Measurements from ENCODE around the gene STARD8. TPM values are rescaled to one million over a fixed set of nuclear protein-coding genes. Genes with fewer than 3 reads are reported as not detected.

The STARD8 gene
- total RNA-seq, 2 experiments from 2014 or later, result 3.5 to 3.7 TPM

GRCh38 chrX:68743754-68744153 lies 96.3 kb downstream of the STARD8 start:
- CTCF ChIA-PET, result interaction anchor here (1.2 kb wide), 1 partner anchor 11 kb away, joined by 3 read pairs; no protein-coding TSS in a partner anchor

DNA sequence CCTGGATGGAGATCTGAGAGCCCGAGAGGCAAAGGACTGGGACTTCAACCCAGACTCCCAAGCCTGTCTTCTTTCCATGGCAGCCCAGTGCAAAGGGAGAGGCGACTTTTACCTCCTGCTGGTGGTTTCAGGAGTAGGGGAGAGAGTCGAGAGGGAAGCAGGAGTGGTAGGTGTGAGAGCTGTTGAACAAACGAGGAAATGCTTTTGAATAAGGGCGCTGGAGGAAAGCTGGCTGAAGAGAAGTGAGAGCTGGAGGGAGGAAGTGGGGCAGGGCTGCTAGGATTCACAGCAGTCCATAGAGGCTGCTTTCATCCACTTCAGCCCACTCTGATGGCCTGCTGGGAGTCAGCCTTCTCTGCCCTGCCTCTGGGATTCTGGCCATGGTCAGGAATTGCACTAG lies 99.5 kb downstream of the STARD8 start:
- DNase-seq, result no peak
- H3K9me3 Mint-ChIP-seq, result no peaks in the 10 kb centered on the region
- H3K36me3 Mint-ChIP-seq (ENCODE audit: low read depth), result no peaks in the 10 kb centered on the region
- POLR2A ChIA-PET, result no interaction called here
- no peak overlapping the region for H3K4me3 Mint-ChIP-seq
- no peaks in the 10 kb centered on the region for H3K27me3 Mint-ChIP-seq
- CTCF ChIA-PET, result no interaction called here
- H3K4me1 Mint-ChIP-seq, result no peaks in the 10 kb centered on the region
- H3K27ac Mint-ChIP-seq, result no peak overlapping the region

More at GRCh38 chrX:68743754-68744153, 96.3 kb downstream of the STARD8 start:
- no peak for DNase-seq
- Mint-ChIP-seq H3K4me1 (no peaks in the 10 kb centered on the region), H3K27ac (no peak overlapping the region), H3K27me3 (no peaks in the 10 kb centered on the region), H3K9me3 (no peaks in the 10 kb centered on the region), H3K4me3 (no peak overlapping the region), H3K36me3 (ENCODE audit: low read depth) (no peaks in the 10 kb centered on the region)
- POLR2A ChIA-PET, result no interaction called here

DNA sequence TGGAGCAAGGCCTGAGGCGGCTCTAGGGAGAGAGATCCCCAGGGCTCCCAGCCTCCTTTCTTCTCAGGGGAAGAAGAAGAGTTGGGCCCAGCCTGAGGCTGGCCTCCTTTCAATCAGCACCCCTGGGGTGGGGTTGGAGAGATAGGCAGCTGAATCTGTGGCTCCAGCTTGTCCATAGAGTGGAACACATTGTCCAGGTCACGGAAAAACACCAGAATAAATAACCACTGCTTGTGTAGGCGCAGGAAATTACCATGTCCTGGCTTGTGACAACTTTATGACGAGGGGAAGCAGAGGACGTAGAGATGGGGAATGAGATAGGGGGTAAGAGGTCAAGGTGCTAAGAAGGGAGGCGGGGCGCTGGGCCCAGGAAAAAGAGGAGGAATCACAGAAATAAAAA lies 100.6 kb downstream of the STARD8 start:
- Mint-ChIP-seq H3K36me3 (ENCODE audit: low read depth) (no peaks in the 10 kb centered on the region), H3K4me3 (no peak overlapping the region), H3K27ac (no peak overlapping the region), H3K9me3 (no peaks in the 10 kb centered on the region), H3K4me1 (no peaks in the 10 kb centered on the region), H3K27me3 (no peaks in the 10 kb centered on the region)
- CTCF ChIA-PET, result no interaction called here
- POLR2A ChIA-PET, result no interaction called here
- DNase-seq, result no peak

DNA sequence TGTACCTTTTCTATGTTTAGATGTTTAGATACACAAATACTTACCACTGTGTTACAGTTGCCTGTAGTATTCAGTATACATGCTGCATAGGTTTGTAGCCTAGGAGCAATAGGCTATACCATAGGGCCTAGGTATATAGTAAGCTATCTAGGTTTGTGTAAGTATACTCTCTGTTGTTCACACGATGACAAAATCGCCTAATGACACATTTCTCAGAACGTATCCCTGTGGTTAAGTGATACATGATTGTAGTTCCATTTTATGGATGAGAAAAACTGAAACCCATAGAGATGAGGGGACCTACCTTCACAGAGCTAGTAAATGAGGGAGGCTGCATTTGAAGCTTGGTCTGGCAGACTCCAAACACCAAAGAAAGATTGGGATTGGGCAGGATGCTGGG lies 102.0 kb downstream of the STARD8 start:
- CTCF ChIA-PET, result no interaction called here
- no peak overlapping the region for H3K27ac Mint-ChIP-seq

GRCh38 chrX:68750316-68750715 lies 102.8 kb downstream of the STARD8 start:
- Mint-ChIP-seq H3K27ac (no peak overlapping the region), H3K27me3 (no peaks in the 10 kb centered on the region)
- CTCF ChIA-PET, result no interaction called here

More for the DNA sequence above, 102.0 kb downstream of the STARD8 start:
- Mint-ChIP-seq H3K4me1 (no peaks in the 10 kb centered on the region), H3K9me3 (no peaks in the 10 kb centered on the region), H3K4me3 (no peak overlapping the region), H3K27me3 (no peaks in the 10 kb centered on the region), H3K36me3 (ENCODE audit: low read depth) (no peaks in the 10 kb centered on the region)
- DNase-seq, result no peak
- POLR2A ChIA-PET, result no interaction called here

GRCh38 chrX:68751372-68751771 lies 103.9 kb downstream of the STARD8 start:
- no peak overlapping the region for H3K4me3 Mint-ChIP-seq
- no peaks in the 10 kb centered on the region for H3K9me3 Mint-ChIP-seq
- H3K27me3 Mint-ChIP-seq, result no peaks in the 10 kb centered on the region
- no peak overlapping the region for H3K27ac Mint-ChIP-seq
- ChIA-PET POLR2A (no interaction called here), CTCF (no interaction called here)
- H3K4me1 Mint-ChIP-seq, result no peaks in the 10 kb centered on the region
- H3K36me3 Mint-ChIP-seq (ENCODE audit: low read depth), result no peaks in the 10 kb centered on the region
- no peak for DNase-seq

More at GRCh38 chrX:68750316-68750715, 102.8 kb downstream of the STARD8 start:
- DNase-seq, result no peak
- Mint-ChIP-seq H3K9me3 (no peaks in the 10 kb centered on the region), H3K36me3 (ENCODE audit: low read depth) (no peaks in the 10 kb centered on the region), H3K4me3 (no peak overlapping the region), H3K4me1 (no peaks in the 10 kb centered on the region)
- POLR2A ChIA-PET, result no interaction called here

DNA sequence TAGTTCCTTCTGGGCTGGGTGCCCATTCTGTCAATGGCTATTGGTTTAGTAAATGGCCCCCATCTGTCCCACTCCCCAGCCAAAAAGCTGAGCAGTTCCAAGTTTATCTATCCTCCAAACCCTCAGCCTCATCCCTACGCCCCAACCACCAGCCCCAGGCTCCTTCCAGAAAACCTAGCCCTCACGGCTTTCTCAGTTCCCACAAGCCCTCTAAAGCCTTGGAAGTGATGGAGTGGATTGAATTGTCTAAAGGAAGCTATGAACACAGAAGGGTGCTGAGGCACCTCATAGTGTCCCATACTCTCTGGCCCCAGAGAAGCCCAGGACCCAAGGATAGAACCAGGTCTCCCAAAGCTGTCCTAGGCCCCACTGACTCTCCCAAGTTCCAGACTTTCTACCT lies 105.8 kb downstream of the STARD8 start:
- no peak for DNase-seq
- POLR2A ChIA-PET, result no interaction called here
- Mint-ChIP-seq H3K27ac (no peak overlapping the region), H3K36me3 (ENCODE audit: low read depth) (no peaks in the 10 kb centered on the region), H3K9me3 (no peaks in the 10 kb centered on the region), H3K4me1 (no peaks in the 10 kb centered on the region), H3K4me3 (no peak overlapping the region), H3K27me3 (no peaks in the 10 kb centered on the region)
- CTCF ChIA-PET, result no interaction called here

DNA sequence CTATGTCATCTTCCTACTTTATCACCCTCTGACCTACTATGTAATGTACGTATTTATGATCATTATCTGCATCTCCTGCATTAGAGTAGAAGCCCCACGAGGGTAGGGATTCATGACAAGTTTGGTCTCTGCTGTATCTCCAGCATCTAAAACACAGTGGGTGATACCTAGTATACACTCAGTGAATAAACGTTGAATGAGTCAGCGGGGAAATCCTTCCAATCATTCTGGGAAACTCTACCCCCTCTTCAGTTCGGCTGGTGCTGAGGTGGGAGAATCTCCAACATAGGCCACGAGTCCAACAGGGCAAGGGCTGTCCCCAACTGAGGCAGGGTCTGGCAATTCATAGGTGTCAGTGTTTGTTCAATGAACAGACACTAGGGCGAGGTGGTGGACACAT lies 106.9 kb downstream of the STARD8 start:
- no peaks in the 10 kb centered on the region for H3K27me3 Mint-ChIP-seq
- DNase-seq, result no peak
- H3K36me3 Mint-ChIP-seq (ENCODE audit: low read depth), result no peaks in the 10 kb centered on the region
- CTCF ChIA-PET, result no interaction called here
- no peak overlapping the region for H3K4me3 Mint-ChIP-seq
- H3K4me1 Mint-ChIP-seq, result no peaks in the 10 kb centered on the region
- H3K27ac Mint-ChIP-seq, result no peak overlapping the region
- POLR2A ChIA-PET, result no interaction called here
- H3K9me3 Mint-ChIP-seq, result no peaks in the 10 kb centered on the region

- Mint-ChIP-seq H3K27ac (no peak overlapping the region), H3K27me3 (no peaks in the 10 kb centered on the region), H3K4me3 (no peak overlapping the region), H3K9me3 (no peaks in the 10 kb centered on the region), H3K36me3 (ENCODE audit: low read depth) (no peaks in the 10 kb centered on the region), H3K4me1 (no peaks in the 10 kb centered on the region)
- no peak for DNase-seq
- POLR2A ChIA-PET, result no interaction called here
- CTCF ChIA-PET, result interaction anchor here (0.6 kb wide), 1 partner anchor 247 kb away, joined by 3 read pairs; no protein-coding TSS in a partner anchor
Observed at GRCh38 chrX:68755616-68756125, 108.2 kb downstream of the STARD8 start.

DNA sequence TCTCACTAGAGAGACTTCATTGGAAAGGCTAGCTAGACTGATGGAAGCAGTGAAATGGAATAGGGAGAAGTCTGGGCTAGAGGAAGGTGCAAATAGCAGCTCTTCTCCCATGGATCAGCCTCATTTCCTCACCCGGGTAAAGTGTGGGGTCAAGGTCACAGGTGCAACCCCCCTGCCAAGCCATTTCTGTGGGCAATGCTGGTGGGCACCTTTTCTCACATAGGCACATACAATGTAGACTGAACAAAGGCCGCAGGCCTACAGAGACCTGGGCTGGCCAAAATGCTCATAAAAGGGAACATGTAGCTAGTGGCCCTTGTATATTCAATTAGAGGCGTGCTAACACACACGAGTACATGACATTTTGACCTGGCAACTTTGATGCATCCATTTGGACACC lies 109.9 kb downstream of the STARD8 start:
- Mint-ChIP-seq H3K36me3 (ENCODE audit: low read depth) (no peaks in the 10 kb centered on the region), H3K9me3 (no peaks in the 10 kb centered on the region), H3K4me1 (no peaks in the 10 kb centered on the region), H3K4me3 (no peak overlapping the region), H3K27ac (no peak overlapping the region), H3K27me3 (no peaks in the 10 kb centered on the region)
- DNase-seq, result no peak
- ChIA-PET POLR2A (no interaction called here), CTCF (no interaction called here)

DNA sequence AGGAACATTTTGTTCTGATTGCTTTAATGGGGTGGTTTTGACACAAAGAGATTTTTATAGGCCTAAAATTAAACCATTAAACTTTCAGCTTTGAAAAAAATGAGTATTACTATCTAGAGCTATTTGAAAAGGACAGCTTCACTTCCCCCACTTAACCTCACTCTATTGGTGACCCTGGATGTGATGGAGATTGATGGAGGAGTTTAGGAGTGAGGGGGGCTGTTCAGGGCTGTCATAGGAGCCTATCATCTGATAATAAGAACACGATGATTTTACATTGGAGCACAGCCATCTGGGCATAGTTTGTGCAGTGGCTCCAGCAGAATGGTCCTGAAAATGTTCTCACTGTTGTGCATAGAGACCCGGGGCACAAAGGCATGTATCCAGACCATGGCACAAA lies 110.3 kb downstream of the STARD8 start:
- CTCF ChIA-PET, result no interaction called here
- Mint-ChIP-seq H3K4me3 (no peak overlapping the region), H3K36me3 (ENCODE audit: low read depth) (no peaks in the 10 kb centered on the region), H3K9me3 (no peaks in the 10 kb centered on the region), H3K27me3 (no peaks in the 10 kb centered on the region), H3K27ac (no peak overlapping the region), H3K4me1 (no peaks in the 10 kb centered on the region)
- DNase-seq, result no peak
- POLR2A ChIA-PET, result no interaction called here

GRCh38 chrX:68758671-68759070 lies 111.2 kb downstream of the STARD8 start:
- Mint-ChIP-seq H3K27ac (no peak overlapping the region), H3K36me3 (ENCODE audit: low read depth) (no peaks in the 10 kb centered on the region), H3K9me3 (no peaks in the 10 kb centered on the region), H3K4me1 (no peaks in the 10 kb centered on the region), H3K4me3 (no peak overlapping the region), H3K27me3 (no peaks in the 10 kb centered on the region)
- CTCF ChIA-PET, result no interaction called here
- DNase-seq, result no peak
- POLR2A ChIA-PET, result no interaction called here

- H3K4me3 Mint-ChIP-seq, result no peak overlapping the region
- ChIA-PET POLR2A (no interaction called here), CTCF (no interaction called here)
- no peak overlapping the region for H3K27ac Mint-ChIP-seq
- no peak for DNase-seq
- H3K36me3 Mint-ChIP-seq (ENCODE audit: low read depth), result no peaks in the 10 kb centered on the region
- no peaks in the 10 kb centered on the region for H3K27me3 Mint-ChIP-seq
- H3K4me1 Mint-ChIP-seq, result no peaks in the 10 kb centered on the region
- no peaks in the 10 kb centered on the region for H3K9me3 Mint-ChIP-seq
Observed at GRCh38 chrX:68761086-68761485, 113.6 kb downstream of the STARD8 start.

DNA sequence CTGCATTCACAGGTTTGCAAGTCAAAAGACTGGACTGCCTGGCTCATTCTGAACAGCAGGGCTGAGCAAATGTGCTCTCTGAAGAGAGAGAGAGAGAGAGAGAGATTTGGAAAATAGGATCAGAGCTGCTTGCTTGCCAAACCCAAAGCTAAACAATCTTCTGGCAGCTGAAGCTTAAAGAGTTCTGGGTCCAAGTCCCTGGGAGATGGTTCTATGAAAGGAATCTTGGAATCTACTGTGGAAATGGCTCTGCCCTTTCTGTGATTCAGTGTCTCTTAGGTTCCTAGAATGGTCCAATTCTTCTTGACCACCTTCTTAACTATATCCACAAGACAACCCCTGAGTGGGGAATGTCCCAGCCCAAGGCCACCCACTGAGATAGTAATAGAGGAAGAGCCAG lies 115.3 kb downstream of the STARD8 start:
- Mint-ChIP-seq H3K36me3 (ENCODE audit: low read depth) (no peaks in the 10 kb centered on the region), H3K27ac (no peak overlapping the region), H3K4me3 (no peak overlapping the region), H3K27me3 (no peaks in the 10 kb centered on the region), H3K9me3 (no peaks in the 10 kb centered on the region), H3K4me1 (no peaks in the 10 kb centered on the region)
- DNase-seq, result no peak
- CTCF ChIA-PET, result no interaction called here
- POLR2A ChIA-PET, result no interaction called here

GRCh38 chrX:68763481-68763880 lies 116.0 kb downstream of the STARD8 start:
- Mint-ChIP-seq H3K27me3 (no peaks in the 10 kb centered on the region), H3K4me1 (no peaks in the 10 kb centered on the region), H3K27ac (no peak overlapping the region), H3K9me3 (no peaks in the 10 kb centered on the region), H3K4me3 (no peak overlapping the region), H3K36me3 (ENCODE audit: low read depth) (no peaks in the 10 kb centered on the region)
- ChIA-PET CTCF (no interaction called here), POLR2A (no interaction called here)
- no peak for DNase-seq

Measured in activated CD4-positive, alpha-beta memory T cell treated with anti-CD3 and anti-CD28 coated beads, Interleukin-2, amount 10 ng/mL, durations not matched to agents 7 days and 5 days (primary cell).